Muscle layer of colon (tissue), 2 donors: ENCODE data around the gene IRGM.
"Not testable (repeated sequence)": the region's sequence is repeated elsewhere in the genome, so short reads cannot be mapped to it uniquely, and the experiment has no call there.

Experiments
- H3K27ac ChIP-seq: one replicate; pipeline ENCODE4 v1.7.0; 2013; ENCODE audit warnings: low read depth, mild to moderate bottlenecking, low read length, moderate library complexity
- H3K27me3 ChIP-seq, 2 donors: one replicate each; pipeline ENCODE4 v1.7.0; 2013; ENCODE audit warnings: low read length in 2 of 2, mild to moderate bottlenecking in 2 of 2; ENCODE audit not compliant: insufficient read depth in 2 of 2, control insufficient read depth in 1 of 2
- H3K36me3 ChIP-seq: one replicate; pipeline ENCODE4 v1.7.0; 2013; ENCODE audit warnings: mild to moderate bottlenecking, low read length; ENCODE audit not compliant: insufficient read depth
- H3K4me1 ChIP-seq: one replicate; pipeline ENCODE4 v1.7.0; 2013; ENCODE audit warnings: mild to moderate bottlenecking, low read length; ENCODE audit not compliant: insufficient read depth
- H3K4me3 ChIP-seq, 2 donors: one replicate each; pipeline ENCODE4 v1.7.0; 2013; ENCODE audit warnings: low read length in 2 of 2, low read depth in 1 of 2, mild to moderate bottlenecking in 1 of 2, moderate library complexity in 1 of 2
- H3K9ac ChIP-seq: one replicate; pipeline ENCODE4 v1.7.0; 2013; ENCODE audit warnings: low read length
- H3K9me3 ChIP-seq: one replicate; pipeline ENCODE4 v1.7.0; 2013; ENCODE audit warnings: mild to moderate bottlenecking, low read length
- donor health status: abdominal sarcoma.
- donor health status: Adenocarcinoma of cecum.

The IRGM gene

GRCh38 chr5:150846654-150847333, 473 bp downstream of the IRGM start:
- Histone ChIP-seq H3K4me1 (no peaks in the 10 kb centered on the region), H3K9ac (no peak overlapping the region), H3K36me3 (no peaks in the 10 kb centered on the region), H3K9me3 (no peaks in the 10 kb centered on the region), H3K27ac (no peak overlapping the region), H3K27me3 (no peaks in the 10 kb centered on the region), H3K4me3 (no peak overlapping the region)

- H3K4me3 ChIP-seq: no peak overlapping the region
- no peak overlapping the region for H3K9ac ChIP-seq
- H3K36me3 ChIP-seq: no peaks in the 10 kb centered on the region
- no peak overlapping the region for H3K27ac ChIP-seq
- H3K4me1 ChIP-seq: no peaks in the 10 kb centered on the region
- no peaks in the 10 kb centered on the region for H3K27me3 ChIP-seq
- no peaks in the 10 kb centered on the region for H3K9me3 ChIP-seq
These were observed 994 bp downstream of the IRGM start for GRCh38 chr5:150847334-150847695.

- Histone ChIP-seq H3K9me3 (no peaks in the 10 kb centered on the region), H3K4me3 (no peak overlapping the region), H3K27ac (no peak overlapping the region), H3K4me1 (no peaks in the 10 kb centered on the region), H3K9ac (no peak overlapping the region), H3K27me3 (no peaks in the 10 kb centered on the region), H3K36me3 (no peaks in the 10 kb centered on the region)
These were observed 1.9 kb downstream of the IRGM start for GRCh38 chr5:150848271-150848670.

- Histone ChIP-seq H3K36me3 (no peaks in the 10 kb centered on the region), H3K9ac (no peak overlapping the region), H3K4me3 (no peak overlapping the region), H3K4me1 (no peaks in the 10 kb centered on the region), H3K27ac (no peak overlapping the region), H3K27me3 (no peaks in the 10 kb centered on the region), H3K9me3 (no peaks in the 10 kb centered on the region)
These were observed 4.7 kb downstream of the IRGM start for GRCh38 chr5:150851039-150851438.

- no peaks in the 10 kb centered on the region for H3K4me1 ChIP-seq
- no peaks in the 10 kb centered on the region for H3K36me3 ChIP-seq
- H3K27me3 ChIP-seq: no peaks in the 10 kb centered on the region
- no peaks in the 10 kb centered on the region for H3K9me3 ChIP-seq
- H3K9ac ChIP-seq: no peak overlapping the region
- no peak overlapping the region for H3K27ac ChIP-seq
- no peak overlapping the region for H3K4me3 ChIP-seq
These were observed 7.2 kb downstream of the IRGM start for GRCh38 chr5:150853561-150853960.

GRCh38 chr5:150856700-150857099, 10.4 kb downstream of the IRGM start:
- not testable (repeated sequence) for H3K36me3 ChIP-seq, H3K4me1 ChIP-seq, H3K9ac ChIP-seq, H3K9me3 ChIP-seq, H3K27me3 ChIP-seq, H3K4me3 ChIP-seq, H3K27ac ChIP-seq

- no peak overlapping the region for H3K27ac ChIP-seq
- no peaks in the 10 kb centered on the region for H3K36me3 ChIP-seq
- H3K9ac ChIP-seq: no peak overlapping the region
- no peaks in the 10 kb centered on the region for H3K4me1 ChIP-seq
- H3K27me3 ChIP-seq: no peaks in the 10 kb centered on the region
- no peaks in the 10 kb centered on the region for H3K9me3 ChIP-seq
- H3K4me3 ChIP-seq: no peak overlapping the region
These were observed 14.0 kb downstream of the IRGM start for GRCh38 chr5:150860246-150860821.

GRCh38 chr5:150862070-150862469, 15.7 kb downstream of the IRGM start:
- no peak overlapping the region for H3K9ac ChIP-seq
- no peak overlapping the region for H3K27ac ChIP-seq
- H3K4me3 ChIP-seq: no peak overlapping the region
- no peaks in the 10 kb centered on the region for H3K9me3 ChIP-seq
- no peaks in the 10 kb centered on the region for H3K27me3 ChIP-seq
- no peaks in the 10 kb centered on the region for H3K36me3 ChIP-seq
- no peaks in the 10 kb centered on the region for H3K4me1 ChIP-seq

GRCh38 chr5:150879358-150879757, 33.0 kb downstream of the IRGM start:
- Histone ChIP-seq H3K27me3 (no peaks in the 10 kb centered on the region), H3K27ac (no peak overlapping the region), H3K4me1 (no peaks in the 10 kb centered on the region), H3K4me3 (no peak overlapping the region), H3K9me3 (no peaks in the 10 kb centered on the region), H3K36me3 (no peaks in the 10 kb centered on the region), H3K9ac (no peak overlapping the region)

GRCh38 chr5:150895431-150896428, 49.4 kb downstream of the IRGM start:
- peaks cover 32% of the 10 kb centered on the region for H3K36me3 ChIP-seq
- no peaks in the 10 kb centered on the region for H3K4me1 ChIP-seq
- no peak overlapping the region for H3K27ac ChIP-seq
- H3K27me3 ChIP-seq: no peaks in the 10 kb centered on the region
- H3K4me3 ChIP-seq: peak overlapping the region; percentile 0 to 24
- H3K9ac ChIP-seq: no peak overlapping the region
- peaks cover 75% of the 10 kb centered on the region for H3K9me3 ChIP-seq
